Testis (tissue), 2 donors: Measurements from ENCODE around the gene CACNG4.

Experiments used
- CTCF ChIP-seq, 3 experiments: fragments of 450-650 bp in 2 of 3; fragments of 200-600 bp in 1 of 3; sonication (generic) in 1 of 3; IDR thresholded peaks; one replicate each; pipeline ENCODE4 v1.5.1; 2016 to 2019; ENCODE audit warnings: antibody characterized with exemption in 3 of 3, mild to moderate bottlenecking in 2 of 3, moderate library complexity in 1 of 3
- POLR2A ChIP-seq: fragments of 450-650 bp; IDR thresholded peaks from one replicate; pipeline ENCODE4 v1.6.1; 2017; ENCODE audit warnings: antibody characterized with exemption, mild to moderate bottlenecking, moderate library complexity

GRCh38 chr17:66963521-66963908, 992 bp upstream of the CACNG4 start:
- TF ChIP-seq CTCF (IDR thresholded peaks at IDR 0.05) (no peak), POLR2A (no peak)
